H1 (cell line): ENCODE data around the gene PI4KA. TPM values are rescaled to one million over a fixed set of nuclear protein-coding genes. Genes with fewer than 3 reads are reported as not detected.

Experiments
- CTCF ChIA-PET: fragments of 300-600 bp; sonication (Branson Sonifier 250); formaldehyde crosslinking; loops from one replicate; lab custom pipeline; 2021; ENCODE audit not compliant: partially characterized antibody; lab: Charles Lee
- POLR2A ChIA-PET: fragments of 300-600 bp; sonication (Branson Sonifier 250); formaldehyde crosslinking; loops from one replicate; lab custom pipeline; 2021; ENCODE audit warnings: inconsistent platforms; ENCODE audit not compliant: partially characterized antibody; lab: Charles Lee
- DNase-seq, 2 experiments: peaks; one replicate each; pipeline versions ENCODE4 v3.0.0 to v3.0.0-alpha.2; 2010 to 2022; ENCODE audit warnings: low spot score in 2 of 2, low read depth in 1 of 2, mixed read lengths in 1 of 2
- FAIRE-seq: peaks from 2 replicates; lab custom pipeline; 2011; peaks lifted over from hg19 to GRCh38; lab: Jason Lieb, UNC
- H2AFZ ChIP-seq: 2 replicates; pipeline ENCODE4 v1.8.1; 2012; ENCODE audit warnings: low read length, inconsistent platforms
- H2AK5ac ChIP-seq: 2 replicates; pipeline ENCODE4 v1.6.1; 2013; ENCODE audit warnings: low read depth, low read length
- H2BK120ac ChIP-seq: replicated peaks from 2 replicates; pipeline ENCODE3; 2013; ENCODE audit warnings: low read depth, low read length, inconsistent platforms
- H2BK12ac ChIP-seq: 2 replicates; pipeline ENCODE4 v1.6.1; 2013; ENCODE audit warnings: low read depth, low read length
- H2BK15ac ChIP-seq: 2 replicates; pipeline ENCODE4 v1.6.1; 2013; ENCODE audit warnings: low read length
- H2BK20ac ChIP-seq: 2 replicates; pipeline ENCODE4 v1.6.1; 2013; ENCODE audit warnings: low read length
- H2BK5ac ChIP-seq: 2 replicates; pipeline ENCODE4 v1.6.1; 2013; ENCODE audit warnings: low read depth, low read length
- H3K14ac ChIP-seq: 2 replicates; pipeline ENCODE4 v1.6.1; 2013; ENCODE audit warnings: inconsistent platforms; ENCODE audit not compliant: insufficient read length
- H3K18ac ChIP-seq: 2 replicates; pipeline ENCODE4 v1.6.1; 2013; ENCODE audit warnings: low read length; ENCODE audit errors: extremely low read depth
- H3K23ac ChIP-seq: 2 replicates; pipeline ENCODE4 v1.6.1; 2013; ENCODE audit warnings: inconsistent platforms; ENCODE audit not compliant: insufficient read length
- H3K23me2 ChIP-seq: 2 replicates; pipeline ENCODE4 v1.6.1; 2013; ENCODE audit warnings: low read depth, low read length
- H3K27ac ChIP-seq: 2 replicates; pipeline ENCODE4 v1.6.1; 2011; ENCODE audit warnings: low read depth, low read length, inconsistent platforms
- H3K27me3 ChIP-seq, 4 experiments: replicated peaks in 1 of 4; 1 replicate in 1 of 4; 2 replicates in 3 of 4; pipeline versions ENCODE4 v1.6.1 to v1.8.1; 2011 to 2013; ENCODE audit warnings: low read length in 3 of 4, mild to moderate bottlenecking in 3 of 4, inconsistent platforms in 2 of 4, mixed read lengths in 2 of 4, moderate library complexity in 1 of 4; ENCODE audit not compliant: control insufficient read depth in 3 of 4, insufficient read depth in 3 of 4; ENCODE audit errors: extremely low read depth in 1 of 4
- H3K36me3 ChIP-seq, 4 experiments: 2 replicates each; pipeline versions ENCODE4 v1.6.1 to v1.8.1; 2011 to 2013; ENCODE audit warnings: mild to moderate bottlenecking in 4 of 4, low read length in 3 of 4, moderate library complexity in 2 of 4, control low read depth in 1 of 4, inconsistent platforms in 1 of 4; ENCODE audit not compliant: insufficient read depth in 4 of 4, control insufficient read depth in 2 of 4
- H3K4ac ChIP-seq: replicated peaks from 2 replicates; pipeline ENCODE3; 2013; ENCODE audit warnings: low read length, low read depth, mixed read lengths, inconsistent platforms; ENCODE audit not compliant: insufficient read length
- H3K4me1 ChIP-seq, 4 experiments: replicated peaks in 1 of 4; 1 replicate in 1 of 4; 2 replicates in 3 of 4; pipeline versions ENCODE4 v1.6.1 to v1.8.1; 2011 to 2013; ENCODE audit warnings: low read length in 3 of 4, inconsistent platforms in 2 of 4, mixed read lengths in 1 of 4; ENCODE audit not compliant: insufficient read depth in 4 of 4, control insufficient read depth in 3 of 4
- H3K4me2 ChIP-seq, 2 experiments: 2 replicates each; pipeline versions ENCODE4 v1.6.1 to v1.8.1; 2011 to 2013; ENCODE audit warnings: low read depth in 2 of 2, low read length in 2 of 2, control low read depth in 1 of 2, inconsistent platforms in 1 of 2, mild to moderate bottlenecking in 1 of 2; ENCODE audit not compliant: insufficient read depth in 1 of 2
- H3K4me3 ChIP-seq, 4 experiments: fragments of 200-600, 300-600 bp in 1 of 4; sonication (generic), shearing (Covaris generic), sonication (Bioruptor Twin) in 1 of 4; 2 replicates each; pipeline versions ENCODE4 v1.5.1 to v1.8.1; 2011 to 2016; ENCODE audit warnings: low read length in 4 of 4, low read depth in 3 of 4, control low read depth in 2 of 4, inconsistent platforms in 2 of 4, mild to moderate bottlenecking in 2 of 4, mixed read lengths in 1 of 4, moderate library complexity in 1 of 4; ENCODE audit not compliant: insufficient read depth in 2 of 4; ENCODE audit errors: extremely low read depth in 1 of 4
- H3K56ac ChIP-seq: replicated peaks from 2 replicates; pipeline ENCODE3; 2013; ENCODE audit warnings: low read depth, mild to moderate bottlenecking, mixed read lengths, low read length, inconsistent platforms; ENCODE audit not compliant: insufficient read length
- H3K79me1 ChIP-seq: 2 replicates; pipeline ENCODE4 v1.6.1; 2013; ENCODE audit warnings: low read depth, low read length, control low read depth
- H3K79me2 ChIP-seq, 2 experiments: 2 replicates each; pipeline versions ENCODE4 v1.6.1 to v1.8.1; 2012 to 2013; ENCODE audit warnings: low read length in 2 of 2, mild to moderate bottlenecking in 2 of 2, inconsistent platforms in 1 of 2; ENCODE audit not compliant: insufficient read depth in 2 of 2, control insufficient read depth in 1 of 2
- H3K9ac ChIP-seq, 4 experiments: replicated peaks in 1 of 4; 1 replicate in 1 of 4; 2 replicates in 3 of 4; pipeline versions ENCODE4 v1.6.1 to v1.8.1; 2011 to 2013; ENCODE audit warnings: low read depth in 3 of 4, low read length in 3 of 4, control low read depth in 2 of 4, mild to moderate bottlenecking in 2 of 4, moderate library complexity in 2 of 4, inconsistent platforms in 1 of 4; ENCODE audit errors: extremely low read depth in 1 of 4
- H3K9me3 ChIP-seq, 2 experiments: 2 replicates each; pipeline versions ENCODE4 v1.6.1 to v1.8.1; 2012 to 2013; ENCODE audit warnings: mild to moderate bottlenecking in 2 of 2, moderate library complexity in 2 of 2, control low read depth in 1 of 2, inconsistent platforms in 1 of 2, low read depth in 1 of 2, low read length in 1 of 2, mixed read lengths in 1 of 2; ENCODE audit not compliant: insufficient read depth in 2 of 2
- H4K20me1 ChIP-seq, 2 experiments: replicated peaks in 1 of 2; 2 replicates each; pipeline versions ENCODE3 to v1.8.1; 2011 to 2013; ENCODE audit warnings: inconsistent platforms in 2 of 2, low read length in 2 of 2, mild to moderate bottlenecking in 1 of 2; ENCODE audit not compliant: insufficient read depth in 2 of 2, control insufficient read depth in 1 of 2
- H4K5ac ChIP-seq: 2 replicates; pipeline ENCODE4 v1.6.1; 2013; ENCODE audit warnings: low read length, low read depth, mixed read lengths, inconsistent platforms; ENCODE audit not compliant: insufficient read length
- H4K8ac ChIP-seq: 2 replicates; pipeline ENCODE4 v1.8.0; 2013; ENCODE audit warnings: mild to moderate bottlenecking, moderate library complexity, low read length, inconsistent platforms; ENCODE audit not compliant: insufficient read depth; ENCODE audit errors: extremely low read depth
- H4K91ac ChIP-seq: replicated peaks from 2 replicates; pipeline ENCODE3; 2013; ENCODE audit warnings: low read length, mixed read lengths, inconsistent platforms; ENCODE audit not compliant: insufficient read length
- WGBS, 2 experiments: shearing (Covaris generic) in 1 of 2; methylation state at CpG; one replicate each; pipeline versions ENCODE4 v1.1.6 to v1.1.7; 2013 to 2015; ENCODE audit warnings: low lambda C conversion rate in 2 of 2, mixed read lengths in 2 of 2, inconsistent platforms in 1 of 2, low coverage in 1 of 2, missing lambda C conversion rate in 1 of 2; ENCODE audit not compliant: insufficient replicate concordance in 2 of 2, insufficient coverage in 1 of 2, insufficient read length in 1 of 2; ENCODE audit errors: extremely low coverage in 1 of 2, missing lambda C conversion rate in 1 of 2; 5-methylcytosine and 5-hydroxymethylcytosine counted together
- polyA plus RNA-seq, 7 experiments: library from polyadenylated mRNA; depleted of rRNA in 3 of 7; stranded (reverse) in 5 of 7; unstranded in 2 of 7; fragments of >200 nt in 5 of 7; fragments of 200-250 nt in 2 of 7; gene quantifications; 1 replicate in 5 of 7; 2 replicates in 1 of 7; 4 replicates in 1 of 7; pipeline versions ENCODE4 v1.2.1 to v1.2.3, GENCODE V29; 2011 to 2013; ENCODE audit warnings: missing spikeins in 2 of 7, mixed read lengths in 2 of 7
- total RNA-seq: library from RNA; stranded (reverse); fragmentation: NEBNext Ultra II Directional; extraction: Animal tissue kit (Norgen Biotek cat#: 25700); gene quantifications from 2 replicates; pipeline ENCODE4 v1.2.1, GENCODE V29; 2021

The PI4KA gene
- total and polyA plus RNA-seq, 2 of the 8 experiments (the other 6 are each of a cell fraction or from before 2014, with no cell fraction given): 22.5 to 37.7 TPM

DNA sequence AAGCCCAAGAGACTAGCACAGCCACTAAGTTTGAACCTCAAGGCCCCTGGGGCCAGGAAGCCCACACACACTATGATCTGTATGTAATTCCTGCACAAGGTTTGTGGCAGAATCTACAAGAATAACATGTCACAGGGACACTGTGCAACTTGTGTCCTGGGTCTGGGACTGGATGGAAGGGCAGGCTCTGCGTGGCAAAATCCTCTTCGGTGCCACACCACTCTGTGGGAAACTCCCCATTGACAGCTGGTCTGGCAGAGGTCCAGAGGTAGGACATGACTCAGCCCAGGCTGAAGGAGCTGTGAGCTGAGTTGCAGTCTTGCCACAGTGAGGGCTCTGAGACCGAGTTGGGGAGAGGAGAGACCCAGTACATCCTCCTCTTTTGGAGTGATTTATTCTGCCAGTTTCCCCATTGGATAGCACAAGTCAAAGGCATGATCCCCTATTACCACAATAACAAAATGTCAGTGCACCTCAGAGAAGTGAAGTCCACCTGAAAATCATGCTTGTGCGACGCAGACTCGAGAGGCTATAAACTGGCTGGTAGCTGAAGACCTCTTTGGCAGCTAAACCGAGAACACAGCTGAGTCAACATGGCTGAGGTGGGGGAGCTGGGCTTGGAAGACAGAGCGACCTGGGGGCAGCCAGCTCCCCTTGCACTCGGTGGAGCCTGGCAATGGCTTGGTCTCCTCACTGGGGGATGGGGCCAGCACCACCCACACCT is 108.0 kb downstream of the PI4KA start:
- POLR2A ChIA-PET: no interaction called here
- Histone ChIP-seq H3K4me2 (no peak overlapping the region), H2AFZ (no peak overlapping the region), H4K8ac (no peak overlapping the region), H4K20me1 (peaks cover 2 to 7% of the 10 kb centered on the region in 2 experiments), H2BK120ac (no peak overlapping the region), H3K4ac (no peak overlapping the region), H2AK5ac (no peak overlapping the region), H3K4me1 (no peaks in the 10 kb centered on the region), H2BK5ac (no peak overlapping the region), H3K36me3 (no peaks in the 10 kb centered on the region; a peak in 1 of 8 replicates), H3K27me3 (no peaks in the 10 kb centered on the region), H2BK12ac (no peak overlapping the region), H3K9ac (no peak overlapping the region; a peak in 1 of 7 replicates), H4K5ac (no peak overlapping the region), H2BK20ac (no peak overlapping the region), H3K79me1 (no peaks in the 10 kb centered on the region), H4K91ac (no peak overlapping the region), H3K18ac (no peak overlapping the region), H3K23me2 (no peaks in the 10 kb centered on the region), H3K23ac (no peak overlapping the region), H3K79me2 (no peaks in the 10 kb centered on the region), H3K4me3 (no peak overlapping the region), H2BK15ac (no peak overlapping the region), H3K9me3 (no peaks in the 10 kb centered on the region), H3K14ac (no peak overlapping the region), H3K27ac (no peak overlapping the region), H3K56ac (no peak overlapping the region)
- CTCF ChIA-PET: interaction anchor here (0.7 to 3.8 kb wide), 9 partner anchors 9 to 145 kb away, joined by 3 to 28 read pairs (median 3); no protein-coding TSS in a partner anchor
- DNase-seq (no peak), FAIRE-seq (no peak)
- 90% methylated on average over 9 of the region's 9 CpGs; no CpG with 5 or more reads in 1 of the 2 experiments for whole genome bisulfite sequencing, 2 experiments
